KOPT-K1 (cell line): ENCODE data around the gene DNAL1.

Experiments used
- H3K27ac ChIP-seq: fragments of 200-600 bp; sonication (generic); 2 replicates; pipeline ENCODE4 v1.5.1; 2016; ENCODE audit warnings: antibody characterized with exemption, mild to moderate bottlenecking, low read depth, low read length; ENCODE audit not compliant: poor library complexity, severe bottlenecking
- H3K36me3 ChIP-seq: fragments of 200-600 bp; sonication (generic); 2 replicates; pipeline ENCODE4 v1.5.1; 2017; ENCODE audit warnings: antibody characterized with exemption, mild to moderate bottlenecking, low read length, moderate library complexity; ENCODE audit not compliant: insufficient read depth
- H3K9me3 ChIP-seq: fragments of 200-600 bp; sonication (generic); 2 replicates; pipeline ENCODE4 v1.5.1; 2017; ENCODE audit warnings: antibody characterized with exemption, low read length, mild to moderate bottlenecking; ENCODE audit not compliant: insufficient read depth, poor library complexity, severe bottlenecking

Gene DNAL1

DNA sequence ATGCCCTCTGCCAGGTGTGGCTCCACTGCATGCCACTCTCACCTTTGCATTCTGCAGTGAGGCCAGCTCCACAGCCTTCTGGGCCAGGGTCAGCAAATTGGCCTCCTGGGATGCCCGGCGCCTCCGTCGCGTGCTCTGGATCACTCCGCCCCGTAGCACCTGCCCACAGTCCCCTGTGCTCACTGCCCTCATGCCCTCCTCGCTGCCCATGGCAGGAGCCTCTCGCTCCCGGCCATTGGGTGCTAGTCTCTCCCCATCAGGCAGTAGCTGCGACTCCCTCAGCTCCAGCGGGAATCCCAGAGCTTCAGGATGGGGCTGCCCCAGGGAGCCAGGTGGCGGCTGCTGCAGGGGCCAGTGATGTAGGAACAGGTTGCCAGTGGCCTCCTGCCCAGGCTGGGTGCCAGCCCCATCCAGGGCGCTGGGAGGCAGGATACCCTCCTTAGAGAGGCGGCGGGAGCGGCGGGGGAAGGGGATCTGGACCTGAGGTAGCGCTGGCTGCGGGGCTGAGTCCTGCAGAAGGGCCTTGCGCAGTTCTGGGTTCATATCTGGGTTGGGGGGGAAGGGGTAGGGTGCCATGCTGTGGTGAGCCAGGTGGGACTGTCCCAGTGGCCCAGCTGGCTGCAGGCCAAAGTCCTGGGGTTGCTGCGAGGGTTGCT, 93.9 kb downstream of the DNAL1 start:
- no peak overlapping the region for H3K27ac ChIP-seq
- no peaks in the 10 kb centered on the region for H3K9me3 ChIP-seq
- peaks cover 64% of the 10 kb centered on the region for H3K36me3 ChIP-seq

DNA sequence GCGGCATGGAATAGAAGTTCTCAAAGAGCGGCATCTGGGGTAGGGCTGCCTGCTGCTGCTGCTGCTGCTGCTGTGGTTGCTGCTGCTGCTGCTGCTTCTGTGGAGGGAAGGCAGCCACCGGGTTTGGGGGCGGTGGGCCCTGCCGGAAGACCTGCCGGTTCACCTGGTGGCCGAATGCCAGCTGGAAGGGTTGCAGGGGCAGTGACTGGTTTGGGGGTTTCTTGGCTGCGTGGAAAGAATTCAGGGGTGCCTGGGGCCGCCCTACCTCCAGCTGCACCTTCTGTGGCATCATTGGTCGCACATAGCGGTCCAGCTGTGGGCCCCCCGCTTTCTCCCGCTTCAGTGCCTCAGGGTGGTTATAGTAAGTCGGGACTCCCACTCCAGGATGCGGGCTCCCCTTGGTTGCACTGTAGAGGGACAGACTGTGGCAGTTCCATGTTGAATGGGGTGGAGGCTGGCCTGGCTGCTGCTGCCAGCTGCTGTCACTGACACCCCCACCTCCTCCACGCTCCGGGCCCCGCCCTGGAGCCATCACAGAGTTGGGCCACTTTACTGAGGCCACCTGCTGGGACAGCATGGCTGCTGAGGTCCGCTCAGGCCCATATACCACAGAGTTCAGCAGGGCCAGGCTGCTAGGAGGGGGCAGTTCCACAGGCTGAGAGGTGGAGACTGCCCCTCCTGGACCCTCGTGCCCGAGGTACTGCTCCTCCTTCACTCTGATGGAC, 94.5 kb downstream of the DNAL1 start:
- Histone ChIP-seq H3K9me3 (no peaks in the 10 kb centered on the region), H3K36me3 (peaks cover 59% of the 10 kb centered on the region), H3K27ac (peak overlapping the region; percentile 97)

DNA sequence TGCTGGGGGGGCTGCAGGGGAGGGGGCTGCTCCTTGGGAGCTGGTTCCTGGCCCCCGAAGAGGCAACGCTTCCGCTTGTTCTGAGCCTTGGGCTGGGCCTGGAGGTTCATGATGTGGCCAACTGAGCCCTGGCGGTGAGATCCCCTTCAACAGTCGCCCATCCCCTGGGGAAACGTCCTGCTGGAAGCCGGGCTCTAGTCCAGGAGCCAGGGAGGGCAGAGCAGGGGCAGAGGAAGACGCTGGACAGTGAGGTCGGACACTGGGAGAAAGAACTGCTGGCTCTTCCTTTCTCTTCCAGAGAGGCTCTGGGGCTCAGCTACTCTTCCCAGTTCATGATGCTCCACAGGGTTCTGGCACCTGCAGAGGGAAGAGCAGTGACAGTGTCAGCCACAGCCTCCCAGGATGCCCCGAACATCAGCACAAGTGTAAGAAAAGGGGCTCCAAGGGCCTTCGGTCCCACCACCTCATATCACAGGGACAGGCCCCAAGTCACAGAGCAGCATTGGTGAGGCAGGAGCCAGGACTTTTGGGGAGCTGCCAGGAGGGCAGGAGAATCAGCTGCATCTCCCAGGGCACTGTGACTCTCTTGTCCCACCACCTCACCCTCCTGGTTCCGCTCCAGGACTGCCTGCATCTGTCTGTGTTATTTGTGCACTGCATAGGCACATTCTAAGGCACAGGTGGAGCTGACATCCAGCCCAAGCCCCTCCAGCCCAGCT, 95.3 kb downstream of the DNAL1 start:
- Histone ChIP-seq H3K36me3 (peaks cover 52% of the 10 kb centered on the region), H3K27ac (peak overlapping the region; percentile 97), H3K9me3 (no peaks in the 10 kb centered on the region)

DNA sequence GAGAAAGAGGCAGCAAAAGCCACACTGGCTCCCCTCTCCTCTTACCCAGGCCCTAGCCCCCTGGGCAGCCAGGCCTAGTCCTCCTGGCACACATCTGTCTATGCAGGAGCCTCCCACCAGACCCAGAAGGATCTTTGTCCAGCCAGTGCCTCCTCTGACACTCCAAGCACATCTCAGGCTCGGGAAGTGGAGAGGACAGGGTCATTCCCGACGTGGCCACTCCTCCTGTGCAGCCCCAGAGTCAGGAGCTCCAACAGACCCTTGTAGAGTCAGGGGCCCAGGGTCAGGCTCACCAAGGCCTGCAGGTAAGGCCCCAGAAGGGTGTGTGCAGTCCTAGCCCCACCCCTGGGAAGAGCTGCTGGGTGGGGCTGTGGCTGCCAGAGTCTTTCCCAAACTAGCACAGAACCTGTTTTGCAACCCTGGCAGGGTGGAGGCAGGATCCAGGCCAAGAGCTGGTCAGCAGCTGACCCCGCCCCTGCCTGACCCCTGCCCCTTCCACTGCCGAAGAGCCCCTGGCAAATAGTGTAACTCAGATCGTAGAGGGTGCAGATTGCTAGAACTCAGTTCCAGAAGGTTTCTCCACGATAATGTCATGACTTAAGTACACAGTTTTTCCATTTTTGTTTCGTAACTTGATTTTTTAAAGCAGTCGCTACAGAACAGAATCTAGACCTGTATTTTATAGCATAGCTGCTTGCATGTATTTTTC, 96.0 kb downstream of the DNAL1 start:
- Histone ChIP-seq H3K36me3 (peaks cover 45% of the 10 kb centered on the region), H3K9me3 (no peaks in the 10 kb centered on the region), H3K27ac (peak overlapping the region; percentile 97)

DNA sequence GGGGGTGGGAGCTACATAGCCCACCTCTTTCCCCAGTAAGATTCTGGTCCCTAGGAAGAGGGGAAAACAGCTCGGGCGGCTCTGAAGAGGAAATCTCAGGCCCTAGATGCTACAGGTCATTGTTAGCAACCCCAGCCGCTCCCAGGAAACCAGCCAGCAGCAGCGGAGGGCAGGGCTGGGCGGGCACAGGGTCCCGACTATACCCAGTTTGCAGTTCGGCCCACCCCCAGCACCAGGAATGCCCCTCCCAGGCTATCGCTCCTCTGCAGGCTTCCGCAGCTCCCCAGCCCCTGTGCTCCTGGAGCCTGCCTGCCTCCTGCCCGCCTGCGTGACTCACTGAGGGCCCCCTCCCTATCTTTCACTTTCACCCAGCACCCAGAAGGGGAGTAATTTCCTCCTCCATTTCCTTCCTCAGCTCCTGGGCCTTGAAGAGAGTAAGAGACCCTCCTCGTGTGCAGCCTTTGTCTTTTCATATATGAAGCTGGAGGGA, 96.6 kb downstream of the DNAL1 start:
- no peaks in the 10 kb centered on the region for H3K9me3 ChIP-seq
- H3K27ac ChIP-seq, result peak overlapping the region; percentile 97
- peaks cover 39% of the 10 kb centered on the region for H3K36me3 ChIP-seq

DNA sequence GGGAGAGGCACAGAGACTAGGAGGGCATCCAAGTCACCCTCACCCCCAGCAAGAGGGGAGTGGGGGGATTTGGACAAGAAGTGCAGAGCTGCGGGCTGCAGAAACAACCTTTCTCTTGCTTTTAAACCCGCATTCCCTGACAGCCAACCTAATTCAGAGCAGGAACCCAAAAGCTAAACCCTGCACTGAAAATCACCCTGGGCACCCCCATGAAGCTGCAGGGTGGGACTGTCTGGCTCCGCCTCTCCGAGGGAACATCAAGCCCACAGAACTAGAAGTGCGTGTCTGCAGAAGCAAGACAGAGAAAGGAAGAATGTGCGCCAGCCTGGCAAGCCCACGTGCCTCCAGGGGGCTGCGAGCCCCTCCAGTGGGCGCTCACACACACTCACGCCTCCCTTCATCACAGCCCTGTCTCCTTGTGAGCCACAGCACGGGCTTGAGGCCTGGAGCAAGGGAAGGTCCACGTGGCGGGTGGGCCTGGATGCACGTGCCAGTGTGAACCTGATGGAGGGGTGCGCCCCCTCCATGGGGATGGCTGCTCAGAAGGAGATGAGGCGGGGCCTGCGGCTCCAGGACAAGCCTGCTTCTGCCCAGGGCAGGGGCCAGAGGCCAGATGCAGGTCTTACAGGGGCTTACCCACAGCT, 97.2 kb downstream of the DNAL1 start:
- H3K36me3 ChIP-seq, result peaks cover 33% of the 10 kb centered on the region
- H3K27ac ChIP-seq, result peak overlapping the region; percentile 97
- no peaks in the 10 kb centered on the region for H3K9me3 ChIP-seq

DNA sequence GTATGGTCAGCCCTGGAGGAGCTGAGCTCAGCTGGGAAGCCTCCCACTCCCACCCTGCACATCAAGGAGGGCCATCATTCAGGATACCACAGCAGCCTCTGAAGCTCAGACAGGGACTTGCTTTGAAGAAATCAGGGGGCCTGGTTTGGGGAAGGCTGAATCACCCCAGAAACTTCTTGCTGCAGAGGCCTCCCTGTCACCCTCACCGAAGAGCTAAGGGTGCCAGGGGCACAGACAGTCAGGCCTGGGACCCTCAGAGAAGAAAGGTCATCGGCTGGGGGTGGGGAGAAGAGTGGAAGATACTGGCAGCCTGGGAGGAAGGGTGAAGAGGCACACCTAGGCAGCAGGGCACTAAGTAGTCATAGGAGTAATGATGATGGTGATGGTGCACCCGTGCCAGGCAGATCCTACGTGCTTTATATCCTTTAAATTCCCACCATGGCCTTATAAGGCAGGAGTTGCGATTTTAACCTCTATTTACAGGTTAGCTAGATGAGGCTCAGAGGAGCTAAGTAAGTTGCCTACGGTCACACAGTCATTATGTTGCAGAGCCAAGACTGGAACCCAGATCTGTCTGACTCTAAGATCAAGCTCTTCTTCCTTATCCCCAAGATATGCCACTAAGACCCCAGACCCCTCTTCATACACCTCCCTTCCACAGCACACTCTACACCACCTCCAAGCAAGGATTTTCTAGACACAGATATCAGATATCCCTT, 97.9 kb downstream of the DNAL1 start:
- H3K36me3 ChIP-seq, result peaks cover 27% of the 10 kb centered on the region
- H3K9me3 ChIP-seq, result no peaks in the 10 kb centered on the region
- peak overlapping the region; percentile 97 for H3K27ac ChIP-seq

DNA sequence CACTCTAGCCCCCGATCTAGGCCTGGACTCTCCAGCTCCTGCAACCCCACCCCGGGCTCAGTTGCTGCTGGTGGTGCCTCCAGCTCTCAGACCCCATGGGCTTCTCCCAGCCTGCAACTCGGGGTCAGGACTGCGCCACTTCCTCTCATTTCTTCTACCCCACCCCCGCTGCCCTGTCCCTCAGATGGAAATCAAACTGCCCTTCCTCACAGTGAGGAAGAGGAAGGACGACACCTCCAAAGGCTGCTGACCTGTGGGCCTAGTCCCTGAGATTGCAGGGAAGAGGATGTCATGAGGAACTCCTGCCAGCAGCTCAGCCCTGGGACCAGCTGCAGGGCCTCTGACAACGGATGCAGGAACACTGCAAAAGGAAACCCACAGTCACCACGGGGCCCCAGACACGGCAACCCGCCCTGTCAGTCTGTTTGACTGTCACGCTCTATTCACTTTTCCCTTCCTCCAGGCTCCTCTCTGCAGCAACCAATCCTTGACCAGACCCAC, 98.7 kb downstream of the DNAL1 start:
- H3K9me3 ChIP-seq, result no peaks in the 10 kb centered on the region
- peak overlapping the region; percentile 97 for H3K27ac ChIP-seq
- H3K36me3 ChIP-seq, result peaks cover 19% of the 10 kb centered on the region

DNA sequence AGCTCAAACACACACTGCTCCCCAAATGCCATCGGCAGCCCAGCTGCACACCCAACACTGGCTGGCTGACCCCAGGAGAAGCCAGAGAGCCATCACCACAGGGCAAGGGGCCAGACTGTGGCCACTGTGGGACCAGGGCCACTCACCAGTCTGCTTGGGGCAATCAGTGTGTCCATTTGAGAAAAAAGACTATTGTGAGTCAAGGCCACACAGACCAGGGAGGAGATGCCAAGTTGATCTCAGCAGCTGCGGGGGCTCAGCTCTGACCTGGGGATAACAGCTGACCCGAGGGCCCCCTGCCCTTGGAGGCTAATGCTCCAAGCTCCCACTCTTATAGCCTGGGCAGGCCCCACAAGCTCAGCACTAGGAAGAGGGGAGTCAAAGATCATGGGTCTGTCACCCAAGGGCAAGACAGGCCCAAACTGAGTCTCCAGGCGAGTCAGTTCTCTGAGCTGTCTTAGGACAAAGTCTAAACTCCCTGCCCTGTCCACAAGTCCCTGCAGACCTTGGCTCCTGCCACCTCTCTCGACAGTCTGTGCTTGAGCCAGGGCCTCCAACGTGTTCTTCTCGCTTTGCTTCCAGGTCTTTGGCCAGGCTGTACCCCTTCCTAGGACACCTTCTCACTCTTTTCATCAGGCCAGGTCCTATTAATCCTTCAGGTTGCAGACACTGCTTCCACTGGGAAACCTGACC, 99.5 kb downstream of the DNAL1 start:
- Histone ChIP-seq H3K9me3 (no peaks in the 10 kb centered on the region), H3K36me3 (peaks cover 11% of the 10 kb centered on the region), H3K27ac (peak overlapping the region; percentile 97)

DNA sequence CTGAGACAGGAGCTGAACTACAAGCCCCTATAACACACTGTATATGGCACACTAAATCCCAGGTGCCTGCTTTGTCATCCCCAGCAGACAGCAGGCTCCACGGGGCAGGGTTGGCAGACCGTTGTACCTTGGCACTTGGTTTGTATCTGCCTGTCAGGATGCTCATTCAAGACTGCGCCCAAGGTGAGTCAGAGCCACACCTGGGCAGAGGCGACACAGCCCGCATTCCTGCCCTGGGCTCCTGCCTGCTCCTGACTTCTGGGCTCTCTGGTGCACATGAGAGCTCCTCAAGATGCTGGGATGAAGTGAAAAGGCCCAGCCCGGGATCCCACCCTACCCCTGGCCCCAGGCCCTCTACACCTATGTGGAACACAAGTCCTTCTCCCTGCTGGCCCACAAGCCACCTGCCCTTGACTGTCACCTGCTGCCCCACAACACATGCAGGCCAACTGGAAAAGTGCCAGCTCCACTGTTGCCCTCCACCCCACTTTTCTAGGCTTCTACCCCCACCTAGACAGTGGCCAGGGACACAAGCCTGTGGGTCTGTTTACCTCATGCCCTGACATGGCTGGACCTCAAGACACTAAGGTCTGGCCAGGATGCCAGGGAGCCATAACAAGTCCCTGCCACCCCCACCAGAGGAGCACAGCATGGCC, 100.2 kb downstream of the DNAL1 start:
- peak overlapping the region; percentile 97 for H3K27ac ChIP-seq
- 0 out of 2 replicates have a peak, but pooled peaks cover 5% of the 10 kb centered on the region for H3K36me3 ChIP-seq
- no peaks in the 10 kb centered on the region for H3K9me3 ChIP-seq

DNA sequence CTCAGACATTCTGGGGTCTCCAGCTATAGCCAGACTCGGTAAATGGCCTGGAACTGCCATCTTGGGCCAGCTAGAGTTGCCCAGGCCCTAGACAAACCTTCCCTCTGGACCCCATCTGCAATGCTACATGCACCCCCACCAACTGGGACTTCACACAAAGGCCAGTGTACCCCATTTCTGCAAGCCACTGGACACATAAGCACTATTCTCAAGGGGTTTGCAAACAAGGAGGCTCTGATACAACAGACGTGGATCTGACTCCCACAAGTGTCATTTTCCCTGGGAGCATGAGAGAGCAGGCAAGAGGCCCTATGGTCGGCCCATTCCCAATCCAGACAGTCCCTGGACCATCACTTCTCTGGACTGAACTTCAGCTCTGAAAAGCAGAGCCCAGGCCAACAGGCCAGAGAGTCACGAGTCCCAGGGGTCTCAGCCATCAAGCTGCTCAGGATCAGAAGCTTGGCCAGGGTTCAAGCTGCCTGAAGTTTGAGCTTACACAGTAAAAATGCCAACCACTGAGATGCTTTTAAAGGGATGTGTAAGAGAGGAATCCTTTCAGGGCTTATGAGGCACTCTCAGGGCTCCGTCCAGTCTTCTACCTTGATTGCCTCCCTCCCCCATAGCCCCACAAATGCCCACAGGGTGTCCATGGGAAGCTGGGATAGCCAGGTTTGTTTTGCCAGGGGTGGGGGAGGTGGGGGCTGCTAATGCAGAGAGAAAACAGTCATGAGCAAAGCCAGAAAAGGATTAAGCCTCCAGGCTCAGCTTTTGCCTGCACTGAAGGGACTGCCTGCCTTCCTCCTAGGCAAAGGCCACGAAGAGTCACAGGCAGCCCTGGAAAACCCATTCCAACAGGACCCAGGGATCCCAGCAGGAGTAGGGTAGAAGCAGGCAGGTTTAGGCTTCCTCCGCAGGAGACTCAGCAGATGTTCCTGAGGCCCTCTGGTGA, 101.1 kb downstream of the DNAL1 start:
- H3K9me3 ChIP-seq, result no peaks in the 10 kb centered on the region
- no peaks in the 10 kb centered on the region for H3K36me3 ChIP-seq
- peak overlapping the region; percentile 97 for H3K27ac ChIP-seq
